Mesothelial cell of epicardium (in vitro differentiated cells): ENCODE measurements around the gene LIMS2. TPM values are rescaled to one million over a fixed set of nuclear protein-coding genes. Genes with fewer than 3 reads are reported as not detected.
A peak's percentile ranks its signal among the peaks of the same experiment; 100 is the strongest.

Source experiments
- DNase-seq, 2 experiments: peaks; one replicate each; pipeline ENCODE4 v3.0.0; 2021; ENCODE audit warnings: low spot score in 2 of 2; ENCODE audit not compliant: unreplicated experiment in 2 of 2
- H3K27ac Mint-ChIP-seq: 2 replicates; pipeline ENCODE4 v1.8.0; 2021; ENCODE audit warnings: mixed read lengths
- H3K27me3 Mint-ChIP-seq: 2 replicates; pipeline ENCODE4 v1.8.0; 2021; ENCODE audit warnings: low read depth, mixed read lengths
- H3K36me3 Mint-ChIP-seq: 2 replicates; pipeline ENCODE4 v1.8.0; 2021; ENCODE audit warnings: mixed read lengths
- H3K4me1 Mint-ChIP-seq: 2 replicates; pipeline ENCODE4 v1.8.0; 2021; ENCODE audit warnings: mixed read lengths
- H3K4me3 Mint-ChIP-seq: 2 replicates; pipeline ENCODE4 v1.8.0; 2021; ENCODE audit warnings: mild to moderate bottlenecking, moderate library complexity, mixed read lengths
- H3K9me3 Mint-ChIP-seq: 2 replicates; pipeline ENCODE4 v1.8.0; 2021; ENCODE audit warnings: mixed read lengths
- CTCF ChIP-seq: fragments of 200-600 bp; sonication (generic); IDR thresholded peaks from one replicate; pipeline ENCODE4 v1.5.0; 2021; ENCODE audit warnings: antibody characterized with exemption; ENCODE audit not compliant: unreplicated experiment
- total RNA-seq: library from RNA; stranded (reverse); gene quantifications from 3 replicates; pipeline ENCODE4 v1.2.1, GENCODE V29; 2021

The LIMS2 gene
- total RNA-seq, 1 donor from 2014 or later = 11.9 TPM

GRCh38 chr2:127623388-127624319 lies 51.7 kb downstream of the LIMS2 start:
- peaks cover 9% of the 10 kb centered on the region for H3K27me3 Mint-ChIP-seq
- no peaks in the 10 kb centered on the region for H3K9me3 Mint-ChIP-seq
- H3K4me1 Mint-ChIP-seq = peaks cover 7% of the 10 kb centered on the region
- TF ChIP-seq CTCF = no peak
- H3K4me3 Mint-ChIP-seq = no peak overlapping the region
- H3K27ac Mint-ChIP-seq = no peak overlapping the region
- DNase-seq = peak in 1 of 2 experiments; percentile 11
- H3K36me3 Mint-ChIP-seq = no peaks in the 10 kb centered on the region

GRCh38 chr2:127622561-127623387 lies 52.6 kb downstream of the LIMS2 start:
- Mint-ChIP-seq H3K4me1 (peaks cover 10% of the 10 kb centered on the region), H3K9me3 (no peaks in the 10 kb centered on the region), H3K27me3 (peaks cover 11% of the 10 kb centered on the region), H3K4me3 (no peak overlapping the region), H3K27ac (no peak overlapping the region), H3K36me3 (no peaks in the 10 kb centered on the region)
- DNase-seq = peak in 1 of 2 experiments; percentile 12
- no peak for TF ChIP-seq CTCF

- peaks cover 9% of the 10 kb centered on the region for H3K27me3 Mint-ChIP-seq
- peaks cover 10% of the 10 kb centered on the region for H3K4me1 Mint-ChIP-seq
- TF ChIP-seq CTCF = no peak
- H3K4me3 Mint-ChIP-seq = no peak overlapping the region
- H3K9me3 Mint-ChIP-seq = no peaks in the 10 kb centered on the region
- DNase-seq = no peak
- H3K27ac Mint-ChIP-seq = no peak overlapping the region
- H3K36me3 Mint-ChIP-seq = no peaks in the 10 kb centered on the region
These were observed 53.3 kb downstream of the LIMS2 start for GRCh38 chr2:127621981-127622431.

- H3K4me3 Mint-ChIP-seq = no peak overlapping the region
- no peak overlapping the region for H3K27ac Mint-ChIP-seq
- no peaks in the 10 kb centered on the region for H3K9me3 Mint-ChIP-seq
- H3K4me1 Mint-ChIP-seq = peaks cover 10% of the 10 kb centered on the region
- peaks cover 5% of the 10 kb centered on the region for H3K27me3 Mint-ChIP-seq
- DNase-seq = no peak
- H3K36me3 Mint-ChIP-seq = no peaks in the 10 kb centered on the region
- TF ChIP-seq CTCF = no peak
These were observed 54.5 kb downstream of the LIMS2 start for GRCh38 chr2:127620866-127621265.

GRCh38 chr2:127619877-127620705 lies 55.2 kb downstream of the LIMS2 start:
- Mint-ChIP-seq H3K36me3 (no peaks in the 10 kb centered on the region), H3K27ac (no peak overlapping the region), H3K9me3 (no peaks in the 10 kb centered on the region), H3K4me3 (no peak overlapping the region), H3K27me3 (peaks cover 5% of the 10 kb centered on the region), H3K4me1 (peaks cover 10% of the 10 kb centered on the region)
- peak in 1 of 2 experiments; percentile 19 for DNase-seq
- TF ChIP-seq CTCF = no peak
